ENCODE measurements around the gene WNT7A. TPM values are rescaled to one million over a fixed set of nuclear protein-coding genes. Genes with fewer than 3 reads are reported as not detected.

The WNT7A gene
- total RNA-seq, 2 experiments from 2014 or later, result 0.09 TPM; not detected in 1

- ATAC-seq (no peak), DNase-seq (peak; percentile 22)
- no peak overlapping the region for H3K27ac Mint-ChIP-seq
- intact Hi-C loops (cut with micrococcal nuclease), result no loop called here
- no peaks in the 10 kb centered on the region for H3K9me3 Mint-ChIP-seq
- H3K27me3 Mint-ChIP-seq, result peaks cover 26% of the 10 kb centered on the region
- ChIA-PET CTCF (interaction anchor here (1.6 to 16.6 kb wide), 3 partner anchors 8 to 221 kb away, joined by 3 to 383 read pairs (median 23); no protein-coding TSS in a partner anchor), POLR2A (interaction anchor here (0.5 to 2.6 kb wide), 3 partner anchors 208 to 1317 kb away, joined by 3 to 10 read pairs (median 3); no protein-coding TSS in a partner anchor)
- H3K4me3 Mint-ChIP-seq, result peak overlapping the region; percentile 43
- no peak for TF ChIP-seq CTCF (IDR thresholded peaks at IDR 0.05)
- H3K4me1 Mint-ChIP-seq (ENCODE audit: low read depth), result no peaks in the 10 kb centered on the region
- no peaks in the 10 kb centered on the region for H3K36me3 Mint-ChIP-seq (ENCODE audit: low read depth)
Observed at GRCh38 chr3:13878281-13879101, 1.4 kb downstream of the WNT7A start.

GRCh38 chr3:13877911-13878280, 2.0 kb downstream of the WNT7A start:
- TF ChIP-seq CTCF (IDR thresholded peaks at IDR 0.05), result no peak
- Mint-ChIP-seq H3K36me3 (ENCODE audit: low read depth) (no peaks in the 10 kb centered on the region), H3K4me1 (ENCODE audit: low read depth) (no peaks in the 10 kb centered on the region), H3K27me3 (peaks cover 25% of the 10 kb centered on the region), H3K4me3 (peak overlapping the region; percentile 41), H3K9me3 (no peaks in the 10 kb centered on the region), H3K27ac (no peak overlapping the region)
- POLR2A ChIA-PET, result interaction anchor here (0.5 kb wide), 1 partner anchor 1318 kb away, joined by 3 read pairs; no protein-coding TSS in a partner anchor
- CTCF ChIA-PET, result interaction anchor here (1.6 to 16.6 kb wide), 2 partner anchors 19 to 221 kb away, joined by 3 to 383 read pairs; no protein-coding TSS in a partner anchor
- intact Hi-C loops (cut with micrococcal nuclease), result no loop called here
- ATAC-seq (no peak), DNase-seq (no peak)

GRCh38 chr3:13876451-13877100, 3.3 kb downstream of the WNT7A start:
- CTCF ChIA-PET, result interaction anchor here (1.0 to 16.6 kb wide), 5 partner anchors 8 to 227 kb away, joined by 3 to 383 read pairs (median 4); no protein-coding TSS in a partner anchor
- Mint-ChIP-seq H3K9me3 (no peaks in the 10 kb centered on the region), H3K36me3 (ENCODE audit: low read depth) (peaks cover 1% of the 10 kb centered on the region), H3K27me3 (peaks cover 20% of the 10 kb centered on the region), H3K27ac (no peak overlapping the region), H3K4me3 (no peak overlapping the region), H3K4me1 (ENCODE audit: low read depth) (no peaks in the 10 kb centered on the region)
- TF ChIP-seq CTCF (IDR thresholded peaks at IDR 0.05), result no peak
- POLR2A ChIA-PET, result interaction anchor here (0.8 kb wide), 1 partner anchor 10 kb away, joined by 3 read pairs; no protein-coding TSS in a partner anchor
- ATAC-seq (no peak), DNase-seq (no peak)
- intact Hi-C loops (cut with micrococcal nuclease), result no loop called here

GRCh38 chr3:13874891-13875290, 5.0 kb downstream of the WNT7A start:
- ChIA-PET POLR2A (no interaction called here), CTCF (interaction anchor here (1.7 kb wide), 1 partner anchor 10 kb away, joined by 4 read pairs; no protein-coding TSS in a partner anchor)
- Mint-ChIP-seq H3K36me3 (ENCODE audit: low read depth) (peaks cover 1% of the 10 kb centered on the region), H3K4me1 (ENCODE audit: low read depth) (no peaks in the 10 kb centered on the region), H3K27ac (no peak overlapping the region), H3K4me3 (no peak overlapping the region), H3K9me3 (no peaks in the 10 kb centered on the region), H3K27me3 (peaks cover 15% of the 10 kb centered on the region)
- intact Hi-C loops (cut with micrococcal nuclease), result no loop called here
- DNase-seq, result no peak
- ATAC-seq, result no peak
- no peak for TF ChIP-seq CTCF (IDR thresholded peaks at IDR 0.05)

All from activated CD8-positive, alpha-beta T cell treated with anti-CD3 and anti-CD28 coated beads for 36 hours (primary cell).